Pancreas (tissue), 10 donors: ENCODE measurements around the gene CLPTM1L. TPM values are rescaled to one million over a fixed set of nuclear protein-coding genes. Genes with fewer than 3 reads are reported as not detected.
A peak's percentile ranks its signal among the peaks of the same experiment; 100 is the strongest.

ENCODE experiments used
- ATAC-seq, 4 donors: fragments of 200-7000 bp; cut with Tn5 transposase; one replicate each; pipeline versions ENCODE4 v1.8.0 to v1.9.1; 2020; ENCODE audit warnings: mild to moderate bottlenecking in 4 of 4, moderate library complexity in 4 of 4
- DNase-seq, 6 donors: peaks; one replicate each; pipeline ENCODE4 v3.0.0-alpha.2; 2020
- FAIRE-seq: peaks from 2 replicates; lab custom pipeline; 2012; peaks lifted over from hg19 to GRCh38; lab: Jason Lieb, UNC
- H3K27ac ChIP-seq, 4 donors: fragments of 200-600 bp; sonication (generic); 1 replicate in 3 of 4; 2 replicates in 1 of 4; pipeline versions ENCODE4 v1.5.0 to v1.8.0; 2020
- H3K27me3 ChIP-seq, 4 donors: fragments of 200-600 bp; one replicate each; pipeline ENCODE4 v1.8.0; 2021
- H3K36me3 ChIP-seq, 3 donors: fragments of 200-600 bp; sonication (generic) in 1 of 3; one replicate each; pipeline versions ENCODE4 v1.5.0 to v1.8.0; 2020 to 2021
- H3K4me1 ChIP-seq, 3 donors: fragments of 200-600 bp; one replicate each; pipeline ENCODE4 v1.8.0; 2021
- H3K4me3 ChIP-seq, 4 donors: fragments of 200-600 bp; sonication (generic) in 2 of 4; one replicate each; pipeline versions ENCODE4 v1.5.0 to v1.8.0; 2020 to 2021
- H3K9me3 ChIP-seq, 4 donors: fragments of 200-600 bp; one replicate each; pipeline ENCODE4 v1.8.0; 2021
- WGBS, 2 donors: extraction: QIAGEN DNeasy Blood & Tissue Kit; methylation state at CpG; one replicate each; pipeline ENCODE4 v1.1.7; 2013; 5-methylcytosine and 5-hydroxymethylcytosine counted together
- intact Hi-C, 3 donors: fragments of 100-400 bp; cut with DNase I; formaldehyde crosslinking; loops; one replicate each; pipeline versions ENCODE4 v1.11.1 to v1.14.2; 2022
- polyA plus RNA-seq, 2 donors: library from polyadenylated mRNA; stranded (reverse); fragments of 200-250 nt; gene quantifications; one replicate each; pipeline ENCODE4 v1.2.3, GENCODE V29; 2013
- total RNA-seq, 6 donors: library from RNA; stranded (reverse); fragmentation: NEBNext Ultra II Directional in 4 of 6; extraction: Animal tissue kit (Norgen Biotek cat#: 25700) in 4 of 6; gene quantifications; one replicate each; pipeline versions ENCODE4 v1.2.1 to v1.2.4, GENCODE V29; 2021 to 2023
- TF ChIP-seq, protein P1 (sequence below), 4 donors: fragments of 200-600 bp; sonication (generic) in 3 of 4; IDR thresholded peaks; one replicate each; pipeline versions ENCODE4 v1.5.0 to v1.8.0; 2021; ENCODE audit warnings: antibody characterized with exemption in 4 of 4
- donor health status: healthy with polysubstance abuse.
- donor health status: DM: no; HTN: no; CAD: no; lungs with moderate emphysema.
- donor health status: DM: no; HTN: no; CAD: no.
- donor health status: control.
- donor health status: control.
- donor health status: Bipolar disorder and iron deficiency.
- donor health status: DM: yes; HTN: yes; CAD: no.
- donor health status: DM: no; HTN: no; CAD: no.
- donor health status: DM: no; HTN: no; CAD: no.
- donor health status: DM: yes; HTN: yes; CAD: no.

Gene CLPTM1L
- total and polyA plus RNA-seq, 8 donors, result 39.5 to 63.0 (median 53.2) TPM

DNA sequence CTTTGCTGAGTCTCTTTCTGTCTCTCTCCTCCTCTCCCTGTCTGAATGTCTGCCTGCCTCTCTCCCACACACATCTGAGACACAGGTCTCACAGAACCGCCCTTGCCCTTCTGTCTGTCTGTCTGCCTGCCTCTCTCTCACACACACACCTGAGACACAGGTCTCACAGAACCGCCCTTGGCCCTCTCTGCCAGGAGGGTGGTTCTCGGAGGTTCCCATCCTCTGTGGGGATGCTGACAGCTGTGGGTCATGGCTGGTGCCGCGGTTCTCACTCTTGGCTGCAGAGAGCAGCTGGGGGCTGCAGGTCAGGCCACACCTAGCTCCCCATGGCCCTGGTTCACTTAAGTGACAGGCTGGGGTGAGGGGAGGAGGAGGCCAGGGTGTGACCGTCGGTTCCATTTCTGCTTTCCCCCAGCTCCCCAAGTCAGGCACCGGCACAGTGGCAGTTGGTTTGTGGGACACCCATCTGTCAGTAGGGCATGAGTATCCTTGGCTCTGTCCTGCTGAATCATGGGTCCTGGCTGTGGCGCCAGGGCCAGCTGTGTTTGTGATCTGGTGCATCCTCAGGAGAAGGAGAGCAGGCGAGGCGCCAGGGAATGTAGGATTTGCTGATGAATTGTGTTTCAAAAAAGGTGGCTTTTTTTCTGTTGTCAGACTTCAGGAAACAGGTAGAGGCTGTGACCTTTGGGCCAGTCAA, 42.3 kb upstream of the CLPTM1L start:
- Histone ChIP-seq H3K9me3 (no peaks in the 10 kb centered on the region), H3K36me3 (no peaks in the 10 kb centered on the region), H3K27ac (no peak overlapping the region), H3K4me3 (no peak overlapping the region), H3K27me3 (no peaks in the 10 kb centered on the region), H3K4me1 (no peaks in the 10 kb centered on the region)
- ATAC-seq (no peak), DNase-seq (peak in 1 of 6 donors; percentile 66), FAIRE-seq (no peak)
- TF ChIP-seq, protein P1, sequence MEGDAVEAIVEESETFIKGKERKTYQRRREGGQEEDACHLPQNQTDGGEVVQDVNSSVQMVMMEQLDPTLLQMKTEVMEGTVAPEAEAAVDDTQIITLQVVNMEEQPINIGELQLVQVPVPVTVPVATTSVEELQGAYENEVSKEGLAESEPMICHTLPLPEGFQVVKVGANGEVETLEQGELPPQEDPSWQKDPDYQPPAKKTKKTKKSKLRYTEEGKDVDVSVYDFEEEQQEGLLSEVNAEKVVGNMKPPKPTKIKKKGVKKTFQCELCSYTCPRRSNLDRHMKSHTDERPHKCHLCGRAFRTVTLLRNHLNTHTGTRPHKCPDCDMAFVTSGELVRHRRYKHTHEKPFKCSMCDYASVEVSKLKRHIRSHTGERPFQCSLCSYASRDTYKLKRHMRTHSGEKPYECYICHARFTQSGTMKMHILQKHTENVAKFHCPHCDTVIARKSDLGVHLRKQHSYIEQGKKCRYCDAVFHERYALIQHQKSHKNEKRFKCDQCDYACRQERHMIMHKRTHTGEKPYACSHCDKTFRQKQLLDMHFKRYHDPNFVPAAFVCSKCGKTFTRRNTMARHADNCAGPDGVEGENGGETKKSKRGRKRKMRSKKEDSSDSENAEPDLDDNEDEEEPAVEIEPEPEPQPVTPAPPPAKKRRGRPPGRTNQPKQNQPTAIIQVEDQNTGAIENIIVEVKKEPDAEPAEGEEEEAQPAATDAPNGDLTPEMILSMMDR (IDR thresholded peaks at IDR 0.05), result no peak
- WGBS, 2 donors, result 64 to 71% methylated on average over 11 of the region's 11 CpGs
- intact Hi-C loops, result loop anchor here in 1 of 3 donors (10.0 kb wide), 1 partner anchor 258 kb away; no protein-coding TSS in a partner anchor

DNA sequence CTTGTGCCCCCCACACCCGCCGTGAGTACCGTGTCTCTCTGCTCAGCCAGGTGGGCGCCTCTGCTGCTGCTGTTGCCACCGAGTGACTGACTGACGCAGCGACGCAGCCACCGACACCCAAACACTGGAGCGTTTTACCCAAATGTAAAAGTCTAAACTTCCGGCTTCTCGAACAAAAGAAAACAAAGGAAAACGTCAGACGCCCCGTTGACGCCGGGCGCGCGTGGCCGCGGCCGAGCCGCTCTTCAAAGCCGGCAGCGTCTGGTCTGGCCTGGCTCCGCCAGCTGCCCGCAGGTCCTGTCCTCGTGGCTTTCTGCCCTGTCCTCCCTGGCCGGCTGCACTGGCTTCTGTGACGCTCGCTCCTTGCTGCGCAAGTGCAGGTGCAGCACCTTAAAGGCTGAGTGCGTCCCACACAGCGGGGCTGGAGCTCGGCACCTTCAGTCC, 41.4 kb upstream of the CLPTM1L start:
- Histone ChIP-seq H3K27ac (peak overlapping the region; percentile 68 to 80 (median 74)), H3K4me3 (peak overlapping the region; percentile 55 to 74 (median 63)), H3K27me3 (no peaks in the 10 kb centered on the region), H3K4me1 (no peaks in the 10 kb centered on the region), H3K9me3 (no peaks in the 10 kb centered on the region), H3K36me3 (no peaks in the 10 kb centered on the region)
- intact Hi-C loops, result loop anchor here in 1 of 3 donors (10.0 kb wide), 1 partner anchor 259 kb away; no protein-coding TSS in a partner anchor
- TF ChIP-seq, protein P1 (IDR thresholded peaks at IDR 0.05), result no peak
- FAIRE-seq (no peak), ATAC-seq (peak; percentile 83 to 89 (median 88)), DNase-seq (peak; percentile 75 to 93 (median 80))
- 0 to 1% methylated on average over 36 of the region's 36 CpGs for WGBS, 2 donors

DNA sequence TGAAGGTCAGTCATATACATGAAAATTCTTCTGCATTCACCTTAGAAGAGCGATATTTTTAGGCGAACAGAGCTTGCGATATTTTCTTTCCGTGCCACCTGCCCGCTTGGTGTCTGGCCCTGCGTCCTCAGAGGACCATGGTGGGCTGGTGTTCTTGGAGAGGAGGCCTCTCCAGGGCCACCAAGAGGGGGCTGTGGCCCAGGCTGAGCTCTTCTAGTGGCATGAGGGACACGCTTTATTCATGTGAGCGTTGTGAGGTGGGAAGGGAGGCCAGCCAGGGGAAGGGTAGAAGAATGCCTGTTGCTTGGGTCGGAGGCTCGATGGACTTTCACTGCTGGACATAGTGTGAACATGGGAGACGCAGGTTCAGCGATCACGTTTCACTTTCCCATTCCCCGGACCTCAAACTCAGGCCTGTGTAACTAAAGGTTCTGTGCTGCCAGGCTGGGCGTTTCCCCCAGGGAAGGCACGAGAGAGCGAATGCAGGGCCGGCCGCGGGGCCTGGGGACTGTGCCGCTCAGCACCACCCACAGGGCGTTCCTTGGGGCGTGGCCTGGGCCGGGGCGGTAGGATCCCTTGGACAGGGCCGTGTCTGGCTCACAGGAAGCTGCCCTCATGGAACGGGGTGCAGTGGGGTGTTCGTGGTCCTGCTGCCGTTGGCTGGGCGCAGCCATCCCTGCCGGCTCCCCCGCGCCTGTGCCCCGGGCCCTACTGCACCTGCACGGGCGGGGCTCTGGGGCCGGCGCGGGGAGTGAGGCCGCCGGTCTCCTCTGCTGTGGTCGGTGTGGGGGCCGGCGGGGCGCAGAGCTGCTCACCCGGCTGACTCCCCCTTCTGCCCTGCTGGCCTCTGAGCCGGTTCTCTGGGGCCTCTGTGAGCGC, 40.7 kb upstream of the CLPTM1L start:
- peak overlapping the region; percentile 55 to 74 (median 63) for H3K4me3 ChIP-seq
- DNase-seq, result peak; percentile 87 to 96 (median 92)
- no peaks in the 10 kb centered on the region for H3K27me3 ChIP-seq
- FAIRE-seq, result no peak
- intact Hi-C loops, result loop anchor here in 1 of 3 donors (10.0 kb wide), 1 partner anchor 259 kb away; no protein-coding TSS in a partner anchor
- H3K4me1 ChIP-seq, result no peaks in the 10 kb centered on the region
- TF ChIP-seq, protein P1 (IDR thresholded peaks at IDR 0.05), result no peak
- ATAC-seq, result peak; percentile 96 to 98 (median 96)
- peak overlapping the region; percentile 68 to 80 (median 74) for H3K27ac ChIP-seq
- WGBS, 2 donors, result 10 to 11% methylated on average over 47 to 48 of the region's 48 CpGs
- H3K36me3 ChIP-seq, result no peaks in the 10 kb centered on the region
- H3K9me3 ChIP-seq, result no peaks in the 10 kb centered on the region

DNA sequence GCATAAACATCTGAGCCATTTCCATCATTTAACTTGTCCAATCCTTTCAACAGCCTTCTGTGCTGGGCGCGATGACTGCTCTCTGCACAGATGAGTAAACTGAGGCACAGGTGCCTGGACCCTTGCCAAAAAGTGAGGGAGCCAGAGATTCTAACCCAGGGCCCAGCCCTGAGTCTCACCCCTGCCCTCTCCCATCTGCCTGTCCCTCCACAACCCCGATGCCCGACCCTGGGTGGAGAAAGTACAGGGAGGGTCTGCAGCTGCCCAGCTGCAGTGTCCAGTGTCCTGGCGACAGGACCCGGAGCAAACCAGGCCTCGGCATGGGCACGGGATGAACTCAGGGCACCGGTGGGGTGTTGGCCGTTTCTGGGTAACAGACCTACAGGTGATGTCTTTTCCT, 39.6 kb upstream of the CLPTM1L start:
- Histone ChIP-seq H3K36me3 (no peaks in the 10 kb centered on the region), H3K27ac (no peak overlapping the region), H3K27me3 (no peaks in the 10 kb centered on the region), H3K9me3 (no peaks in the 10 kb centered on the region), H3K4me3 (no peak overlapping the region), H3K4me1 (no peaks in the 10 kb centered on the region)
- no peak for FAIRE-seq
- peak in 1 of 6 donors; percentile 55 for DNase-seq
- no peak for ATAC-seq
- intact Hi-C loops, result loop anchor here in 1 of 3 donors (10.0 kb wide), 1 partner anchor 260 kb away; no protein-coding TSS in a partner anchor
- 70 to 84% methylated on average over 10 of the region's 10 CpGs for WGBS, 2 donors
- TF ChIP-seq, protein P1 (IDR thresholded peaks at IDR 0.05), result no peak
